ENCODE data around the gene ERC2.

- TF ChIP-seq CTCF (conservative IDR thresholded peaks at IDR 0.05; ENCODE audit: low read length) = no peak
- no peak for TF ChIP-seq EZH2phosphoT487 (IDR thresholded peaks at IDR 0.05; ENCODE audit: borderline replicate concordance, low read depth, low read length)
These were observed 685.9 kb downstream of the ERC2 start for GRCh38 chr3:55782351-55782750.

All from OCI-LY7 (cell line).